ENCODE data around the gene GLIPR2.
A peak's percentile ranks its signal among the peaks of the same experiment; 100 is the strongest.
"Not testable (repeated sequence)": the region's sequence is repeated elsewhere in the genome, so short reads cannot be mapped to it uniquely, and the experiment has no call there.

The GLIPR2 gene

GRCh38 chr9:36143245-36143641, 6.7 kb downstream of the GLIPR2 start:
- DNase-seq (ENCODE audit: insufficient read length, low spot score) (no peak), FAIRE-seq (no peak)

GRCh38 chr9:36144309-36145232, 8.0 kb downstream of the GLIPR2 start:
- FAIRE-seq (peak; percentile 72), DNase-seq (ENCODE audit: insufficient read length, low spot score) (no peak)

GRCh38 chr9:36145970-36146369, 9.4 kb downstream of the GLIPR2 start:
- DNase-seq (ENCODE audit: insufficient read length, low spot score) (no peak), FAIRE-seq (no peak)

- DNase-seq (ENCODE audit: insufficient read length, low spot score) (no peak), FAIRE-seq (no peak)
Measured at GRCh38 chr9:36146651-36147050, 10.1 kb downstream of the GLIPR2 start.

GRCh38 chr9:36147441-36148175, 11.1 kb downstream of the GLIPR2 start:
- FAIRE-seq, result no peak
- no peak for DNase-seq (ENCODE audit: insufficient read length, low spot score)

- DNase-seq (ENCODE audit: insufficient read length, low spot score), result peak; percentile 53
- peak; percentile 73 for FAIRE-seq
Measured at GRCh38 chr9:36148311-36149051, 11.9 kb downstream of the GLIPR2 start.

GRCh38 chr9:36149197-36149596, 12.7 kb downstream of the GLIPR2 start:
- FAIRE-seq, result no peak
- DNase-seq (ENCODE audit: insufficient read length, low spot score), result no peak

- no peak for FAIRE-seq
- no peak for DNase-seq (ENCODE audit: insufficient read length, low spot score)
Measured at GRCh38 chr9:36150574-36151315, 14.2 kb downstream of the GLIPR2 start.

GRCh38 chr9:36151316-36152210, 15.0 kb downstream of the GLIPR2 start:
- DNase-seq (ENCODE audit: insufficient read length, low spot score) (peak; percentile 72), FAIRE-seq (peak; percentile 98)

- no peak for DNase-seq (ENCODE audit: insufficient read length, low spot score)
- FAIRE-seq, result no peak
Measured at GRCh38 chr9:36152741-36153438, 16.4 kb downstream of the GLIPR2 start.

GRCh38 chr9:36153746-36154145, 17.2 kb downstream of the GLIPR2 start:
- FAIRE-seq, result peak; percentile 80
- no peak for DNase-seq (ENCODE audit: insufficient read length, low spot score)

GRCh38 chr9:36154331-36154952, 17.9 kb downstream of the GLIPR2 start:
- FAIRE-seq (no peak), DNase-seq (ENCODE audit: insufficient read length, low spot score) (no peak)

GRCh38 chr9:36156116-36156515, 19.6 kb downstream of the GLIPR2 start:
- DNase-seq (ENCODE audit: insufficient read length, low spot score) (no peak), FAIRE-seq (no peak)

GRCh38 chr9:36158122-36158521, 21.6 kb downstream of the GLIPR2 start:
- FAIRE-seq (no peak), DNase-seq (ENCODE audit: insufficient read length, low spot score) (no peak)

GRCh38 chr9:36158917-36159316, 22.4 kb downstream of the GLIPR2 start:
- FAIRE-seq (no peak), DNase-seq (ENCODE audit: insufficient read length, low spot score) (no peak)

GRCh38 chr9:36159509-36159908, 23.0 kb downstream of the GLIPR2 start:
- not testable (repeated sequence) for DNase-seq (ENCODE audit: insufficient read length, low spot score); FAIRE-seq

- not testable (repeated sequence) for FAIRE-seq
Measured at GRCh38 chr9:36160126-36160525, 23.6 kb downstream of the GLIPR2 start.

GRCh38 chr9:36161187-36161586, 24.7 kb downstream of the GLIPR2 start:
- FAIRE-seq, result no peak
- no peak for DNase-seq (ENCODE audit: insufficient read length, low spot score)

More at GRCh38 chr9:36160126-36160525, 23.6 kb downstream of the GLIPR2 start:
- DNase-seq (ENCODE audit: insufficient read length, low spot score), result not testable (repeated sequence)
